SIG-M5 treated with dmso at 0.1 percent for 504 hours (cell line): Measurements from ENCODE around the gene FAU.

Source experiments
- DNase-seq: peaks from one replicate; lab custom pipeline; 2025; ENCODE audit not compliant: unreplicated experiment; lab: John Stamatoyannopoulos, UW

Gene FAU

GRCh38 chr11:65109231-65110198, 12.4 kb downstream of the FAU start:
- DNase-seq = no peak

GRCh38 chr11:65108469-65109123, 13.3 kb downstream of the FAU start:
- DNase-seq = peak; percentile 37

GRCh38 chr11:65107751-65108468, 14.0 kb downstream of the FAU start:
- no peak for DNase-seq

GRCh38 chr11:65107078-65107477, 14.9 kb downstream of the FAU start:
- DNase-seq = no peak

- DNase-seq = no peak
Measured at GRCh38 chr11:65104628-65105027, 17.3 kb downstream of the FAU start.

- no peak for DNase-seq
Measured at GRCh38 chr11:65103476-65103875, 18.5 kb downstream of the FAU start.

GRCh38 chr11:65102142-65103095, 19.5 kb downstream of the FAU start:
- no peak for DNase-seq

GRCh38 chr11:65100674-65101350, 21.1 kb downstream of the FAU start:
- no peak for DNase-seq

- DNase-seq = no peak
Measured at GRCh38 chr11:65096926-65097325, 25.0 kb downstream of the FAU start.

- DNase-seq = peak; percentile 90
Measured at GRCh38 chr11:65095974-65096806, 25.7 kb downstream of the FAU start, which contains the start of gene VPS51. VPS51 (plus strand) TSS chr11:65096214; CDS start chr11:65096251, 37 bp downstream.

GRCh38 chr11:65095427-65095826, 26.5 kb downstream of the FAU start:
- DNase-seq = no peak

GRCh38 chr11:65090628-65091027, 31.3 kb downstream of the FAU start:
- no peak for DNase-seq

- no peak for DNase-seq
Measured at GRCh38 chr11:65089621-65090020, 32.3 kb downstream of the FAU start.

GRCh38 chr11:65087827-65088226, 34.1 kb downstream of the FAU start:
- no peak for DNase-seq

- DNase-seq = no peak
Measured at GRCh38 chr11:65087216-65087615, 34.7 kb downstream of the FAU start.

- no peak for DNase-seq
Measured at GRCh38 chr11:65086809-65087208, 35.1 kb downstream of the FAU start.

GRCh38 chr11:65085446-65085845, 36.5 kb downstream of the FAU start:
- no peak for DNase-seq

- no peak for DNase-seq
Measured at GRCh38 chr11:65084598-65085375, 37.1 kb downstream of the FAU start.
